HG03060 (cell line): ENCODE data around the gene TMEM169.
A peak's percentile ranks its signal among the peaks of the same experiment; 100 is the strongest.
"Not testable (repeated sequence)": the region's sequence is repeated elsewhere in the genome, so short reads cannot be mapped to it uniquely, and the experiment has no call there.

Experiments used
- ATAC-seq: cut with Tn5 transposase; IDR thresholded peaks from one replicate; pipeline ENCODE4 v1.9.1; 2021; ENCODE audit warnings: low read depth, moderate number of reproducible peaks; ENCODE audit not compliant: unreplicated experiment

TMEM169 gene

DNA sequence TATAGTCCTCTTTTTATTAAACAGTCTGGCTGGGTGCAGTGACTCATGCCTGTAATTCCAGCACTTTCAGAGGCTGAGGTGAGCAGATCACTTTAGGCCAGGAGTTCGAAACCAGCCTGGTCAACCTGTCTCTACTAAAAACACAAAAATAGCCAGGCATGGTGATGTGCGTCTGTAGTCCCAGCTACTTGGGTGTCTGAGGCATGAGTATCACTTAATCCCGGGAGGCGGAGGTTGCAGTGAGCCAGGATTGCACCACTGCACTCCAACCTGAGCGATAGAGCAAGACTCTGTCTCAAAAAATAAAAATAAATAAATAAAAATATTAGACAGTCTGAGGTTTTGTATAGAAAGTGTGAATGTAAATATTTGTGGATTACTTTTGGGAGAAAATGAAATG is 45.2 kb downstream of the TMEM169 start:
- no peak for ATAC-seq

- ATAC-seq = no peak
Measured at GRCh38 chr2:216130346-216130971, 48.7 kb downstream of the TMEM169 start.

GRCh38 chr2:216131175-216131926 is 49.6 kb downstream of the TMEM169 start:
- ATAC-seq = no peak

DNA sequence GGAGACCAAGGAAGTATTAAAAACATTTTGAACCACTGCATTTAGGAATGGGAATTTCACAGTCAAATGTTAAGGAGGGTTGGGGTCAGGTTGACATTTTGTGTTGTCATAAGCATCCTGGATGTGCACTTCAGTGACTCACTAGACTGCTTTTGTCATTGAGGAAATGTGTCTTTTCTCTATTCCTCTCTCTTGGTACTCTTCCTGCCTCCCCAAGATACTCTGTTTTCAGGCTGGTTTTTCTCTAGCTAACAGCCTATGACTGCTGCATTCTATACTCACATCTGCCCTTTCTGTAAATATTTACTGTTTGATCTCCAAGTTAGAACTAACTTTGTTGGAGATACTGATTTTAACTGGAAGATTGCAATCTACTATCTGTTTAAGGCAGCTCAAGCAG is 50.9 kb downstream of the TMEM169 start:
- ATAC-seq = no peak

DNA sequence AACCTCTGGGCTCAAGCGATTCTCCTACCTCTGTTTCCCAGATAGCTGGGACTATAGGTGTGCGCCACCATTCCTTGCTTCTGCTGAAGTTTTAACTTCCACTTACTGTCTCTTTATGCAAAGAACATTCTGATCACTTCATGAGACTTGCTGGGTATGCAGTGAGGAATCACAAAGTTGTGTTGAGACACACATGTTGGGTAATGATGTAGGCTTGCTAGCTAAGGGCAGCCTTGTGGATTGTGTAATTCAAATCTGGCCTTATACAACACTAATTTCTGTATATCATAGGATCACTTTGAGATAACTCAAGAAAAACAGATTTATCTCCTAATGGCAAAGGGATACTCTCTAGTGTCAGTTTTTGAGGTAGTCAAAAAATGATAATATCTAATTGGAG is 51.7 kb downstream of the TMEM169 start:
- no peak for ATAC-seq

DNA sequence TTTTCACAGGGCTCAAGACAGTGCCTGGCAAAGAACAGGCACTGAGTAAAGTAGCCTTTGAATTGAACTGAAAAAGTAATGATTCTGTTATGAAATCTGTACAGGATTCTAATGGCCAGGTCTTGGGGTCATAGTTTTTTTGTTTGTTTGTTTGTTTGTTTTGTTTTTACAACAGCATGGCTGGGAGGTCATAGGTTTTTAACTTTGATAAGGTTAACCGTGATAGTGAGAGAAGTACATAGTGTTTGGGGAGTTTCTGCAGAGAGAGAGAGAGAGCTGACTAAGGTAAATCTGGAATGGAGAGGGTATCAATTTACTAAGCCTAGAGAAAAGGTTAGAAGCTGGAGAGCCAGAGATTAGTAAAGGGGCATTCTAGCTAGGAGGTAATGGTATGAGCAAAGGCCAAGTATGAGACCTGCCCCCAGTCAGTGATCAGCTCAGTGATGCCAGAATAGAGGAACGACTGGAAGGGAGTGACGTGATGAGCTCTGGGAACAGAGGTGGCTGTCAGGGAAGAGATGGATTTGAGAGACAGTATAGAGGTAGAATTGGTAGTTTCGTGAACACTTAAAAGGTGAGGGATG is 53.3 kb downstream of the TMEM169 start:
- no peak for ATAC-seq

DNA sequence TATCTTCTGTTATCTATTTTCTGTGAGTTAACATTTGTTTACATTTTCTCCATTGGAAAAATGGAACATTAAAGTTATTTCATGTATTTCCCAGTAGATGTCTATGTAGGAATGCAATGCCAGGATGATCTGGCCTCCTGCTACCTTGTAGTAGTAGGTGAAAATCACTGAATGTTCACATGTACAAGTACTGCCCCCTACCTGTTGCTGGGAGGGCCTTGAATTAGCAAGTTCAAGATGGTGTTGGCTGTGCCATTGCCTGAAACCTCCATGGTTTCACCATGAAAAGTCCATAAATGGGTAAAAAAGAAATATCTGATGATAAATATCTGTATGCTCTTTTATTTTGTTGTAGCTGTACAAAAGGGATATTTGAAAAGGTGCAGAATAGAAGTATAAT is 58.2 kb downstream of the TMEM169 start:
- no peak for ATAC-seq

GRCh38 chr2:216141516-216141915 is 59.8 kb downstream of the TMEM169 start:
- ATAC-seq = not testable (repeated sequence)

- ATAC-seq = peak; percentile 99
Measured at GRCh38 chr2:216142540-216142939, 60.8 kb downstream of the TMEM169 start.

DNA sequence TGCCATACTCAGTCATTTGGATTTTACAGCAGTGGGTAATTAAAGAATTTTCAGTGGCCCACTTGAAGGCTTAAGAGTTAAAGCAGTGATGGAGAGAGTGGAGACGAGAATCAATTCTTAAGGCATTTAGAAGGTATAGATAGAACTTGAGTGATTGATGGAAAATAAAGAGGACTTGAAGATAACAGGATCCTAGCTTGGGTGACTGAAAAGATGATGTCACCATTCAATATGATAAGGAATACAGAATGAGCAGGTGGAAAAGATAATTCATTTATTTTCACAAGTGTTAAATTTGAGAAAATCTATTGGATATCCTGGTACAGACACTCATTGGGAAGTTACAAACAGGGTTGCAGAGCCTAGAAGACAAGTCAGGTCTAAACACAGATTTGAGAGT is 62.7 kb downstream of the TMEM169 start:
- ATAC-seq = no peak

- no peak for ATAC-seq
Measured at GRCh38 chr2:216144857-216145256, 63.1 kb downstream of the TMEM169 start.

- ATAC-seq = no peak
Measured at GRCh38 chr2:216146573-216146972, 64.9 kb downstream of the TMEM169 start.

GRCh38 chr2:216147172-216148131 is 65.7 kb downstream of the TMEM169 start:
- no peak for ATAC-seq

DNA sequence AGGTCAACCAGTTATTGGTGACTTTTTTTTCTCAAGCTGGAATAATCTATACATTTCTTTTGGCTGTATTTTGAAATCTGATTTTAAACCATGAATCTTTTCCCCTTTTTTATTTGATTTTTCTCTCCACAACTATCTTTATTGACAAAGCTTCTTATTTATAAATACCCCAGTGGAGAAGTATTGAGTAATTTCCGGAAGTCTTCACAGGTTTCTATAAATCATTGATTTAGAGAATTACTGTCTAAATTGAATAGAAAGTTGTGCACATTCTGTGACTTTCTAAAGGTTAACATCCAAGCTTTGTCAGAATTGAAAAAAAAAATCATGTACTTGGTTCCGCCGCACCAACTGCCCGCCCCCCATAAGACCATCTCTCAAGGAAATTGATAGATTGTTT is 67.3 kb downstream of the TMEM169 start:
- ATAC-seq = no peak

DNA sequence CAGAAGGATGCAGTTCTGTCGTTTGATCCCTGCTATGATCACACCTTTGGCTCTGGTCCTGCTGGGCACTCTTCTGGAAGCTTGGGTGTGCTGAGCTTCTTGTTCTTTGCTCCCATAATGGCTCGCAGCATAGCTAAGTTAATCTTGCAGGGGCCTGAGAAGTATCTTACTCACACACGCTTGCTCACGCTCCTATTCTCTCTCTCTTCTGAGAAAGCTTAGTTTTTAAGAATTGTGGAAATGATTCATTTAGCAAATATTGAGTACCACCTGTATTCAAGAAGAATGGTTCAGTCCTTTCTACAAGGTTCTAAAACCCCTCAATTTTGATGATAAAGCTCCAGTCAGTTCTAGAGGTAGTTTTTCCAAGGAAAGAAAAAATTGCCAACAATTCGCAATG is 68.0 kb downstream of the TMEM169 start:
- no peak for ATAC-seq

DNA sequence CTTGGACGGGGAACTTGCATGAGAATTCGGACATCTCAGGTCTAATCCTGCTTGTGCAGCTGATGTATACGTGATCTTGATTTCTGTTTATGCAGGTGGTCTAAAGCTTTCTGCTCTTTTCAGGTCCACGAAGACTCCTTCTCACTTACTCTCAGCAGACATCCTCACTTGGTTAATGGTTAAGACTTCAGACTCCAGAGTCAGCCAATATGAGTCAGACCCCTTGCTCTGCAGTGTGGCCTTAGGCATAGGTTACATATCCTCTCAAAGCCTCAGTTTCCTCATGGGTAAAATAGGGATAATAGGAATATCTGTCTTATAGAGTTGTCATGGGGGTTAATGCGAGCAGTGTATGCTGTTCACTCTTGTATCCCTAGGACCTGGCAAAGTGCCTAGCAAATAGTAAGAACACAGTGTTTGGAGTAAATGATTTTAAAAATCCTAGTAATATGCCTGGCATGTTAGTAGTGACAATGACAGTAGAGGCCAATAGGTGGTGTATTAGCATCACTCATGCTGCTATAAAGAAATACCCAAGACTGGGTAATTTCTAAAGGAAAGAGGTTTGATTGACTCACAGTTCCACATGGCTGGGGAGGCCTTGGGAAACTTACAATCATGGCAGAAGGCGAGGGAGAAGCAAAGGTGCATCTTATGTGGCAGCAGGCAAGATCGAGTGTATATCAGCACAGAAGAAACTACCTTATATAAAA is 69.8 kb downstream of the TMEM169 start:
- no peak for ATAC-seq
